DMS 273 (cell line): ENCODE results near the gene VWA3A.

ENCODE experiments used
- DNase-seq: peaks from one replicate; lab custom pipeline; 2025; ENCODE audit not compliant: unreplicated experiment; lab: John Stamatoyannopoulos, UW

VWA3A gene

GRCh38 chr16:22195695-22196558 is 103.6 kb downstream of the VWA3A start:
- peak; percentile 92 for DNase-seq

GRCh38 chr16:22196559-22197168 is 104.3 kb downstream of the VWA3A start:
- DNase-seq: peak; percentile 25

- DNase-seq: no peak
Measured at GRCh38 chr16:22198547-22199293, 106.4 kb downstream of the VWA3A start.

GRCh38 chr16:22202261-22202637 is 109.9 kb downstream of the VWA3A start:
- DNase-seq: no peak

DNA sequence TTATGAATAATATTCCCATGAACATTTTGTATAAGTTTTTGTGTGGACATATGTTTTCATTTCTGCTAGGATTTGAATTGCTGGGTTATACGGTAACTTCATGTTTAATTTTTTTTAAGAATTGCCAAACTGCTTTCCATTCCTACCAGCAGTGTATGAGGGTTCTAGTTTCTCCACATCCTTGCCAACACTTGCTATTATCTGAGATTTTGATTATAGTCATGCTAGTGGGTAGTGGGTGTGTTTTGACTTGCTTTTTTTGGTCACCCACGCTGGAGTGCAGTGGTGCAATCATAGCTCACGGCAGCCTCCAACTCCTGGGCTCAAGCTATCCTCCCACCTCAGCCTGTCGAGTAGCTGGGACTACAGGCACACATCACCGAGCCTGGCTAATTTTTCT is 110.8 kb downstream of the VWA3A start:
- no peak for DNase-seq

DNA sequence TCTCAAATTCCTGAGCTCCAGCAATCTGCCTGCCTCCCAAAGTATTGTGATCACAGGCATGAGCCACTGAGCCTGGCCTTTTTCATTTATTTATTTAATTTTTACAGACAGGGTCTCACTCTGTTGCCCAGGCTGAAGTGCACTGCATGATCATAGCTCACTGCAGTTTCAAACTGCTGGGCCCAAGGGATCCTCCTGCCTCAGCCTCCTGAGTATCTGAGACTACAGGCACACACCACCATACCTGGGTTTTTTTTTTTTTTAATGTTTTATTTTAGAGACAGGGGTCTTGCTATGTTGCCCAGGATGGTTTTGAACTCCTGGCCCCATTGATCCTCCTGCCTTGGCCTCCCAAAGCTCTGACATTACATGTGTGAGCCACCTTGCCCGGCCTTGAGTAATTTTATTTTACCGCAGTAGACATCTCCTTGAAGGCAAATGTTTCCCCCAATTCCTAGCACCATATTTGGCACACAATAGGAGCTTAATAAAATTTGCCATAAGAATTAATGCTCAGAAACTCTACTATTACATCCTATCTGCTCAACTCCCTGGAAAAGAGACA is 111.8 kb downstream of the VWA3A start:
- DNase-seq: no peak

GRCh38 chr16:22205577-22206012 is 113.3 kb downstream of the VWA3A start:
- DNase-seq: no peak

DNA sequence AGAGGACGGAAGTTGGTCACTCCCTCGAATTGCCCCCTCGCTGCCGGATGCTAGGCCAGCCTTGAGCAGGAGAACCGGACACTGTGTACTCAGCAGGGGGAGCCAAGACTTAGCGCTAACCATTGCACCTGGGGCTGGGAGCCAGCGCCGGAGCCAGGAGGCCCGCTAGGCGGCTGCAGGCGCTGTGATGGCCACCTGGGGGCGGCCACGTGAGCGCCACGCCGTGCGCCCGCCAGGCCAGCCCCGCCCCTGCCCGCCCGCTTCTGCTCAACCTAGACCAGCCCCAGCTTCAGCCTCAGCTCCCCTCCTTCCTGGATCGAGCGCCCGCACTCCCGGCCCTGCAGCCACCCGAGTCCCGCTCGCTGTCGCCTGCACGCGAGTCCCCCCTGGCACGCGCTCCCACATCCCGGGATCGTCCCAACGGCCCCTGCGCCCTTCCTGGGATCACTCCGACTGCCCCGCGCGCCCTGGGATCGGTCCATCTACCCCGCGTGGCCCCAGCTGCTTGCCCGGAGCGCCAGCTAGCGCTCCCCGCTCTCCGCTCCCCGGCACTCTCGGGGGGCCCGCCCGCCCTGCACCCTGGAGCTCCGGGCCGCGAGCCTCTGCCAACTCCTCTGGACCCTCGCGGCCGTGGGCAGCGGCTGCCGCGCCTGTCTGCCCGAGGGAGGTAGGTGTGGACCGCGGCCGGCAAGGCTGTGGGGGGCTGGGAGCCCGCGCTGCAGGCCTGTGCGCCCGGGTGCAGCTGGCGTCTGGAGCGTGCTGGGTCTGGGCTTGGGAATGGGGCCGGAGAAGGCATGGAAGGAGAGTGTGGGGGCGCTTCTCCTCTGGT is 113.9 kb downstream of the VWA3A start, which contains the start of gene EEF2K:
Gene EEF2K (plus strand): TSS at position 266 of the 829 bp plus-strand sequence. CDS start 19,452 bp downstream, outside the sequence.
- peak; percentile 97 for DNase-seq
